GM21526 (cell line): ENCODE data around the gene AGXT.

Experiments used
- ATAC-seq: cut with Tn5 transposase; IDR thresholded peaks from one replicate; pipeline ENCODE4 v1.9.1; 2021; ENCODE audit warnings: moderate library complexity; ENCODE audit not compliant: unreplicated experiment, low FRiP score

AGXT gene

DNA sequence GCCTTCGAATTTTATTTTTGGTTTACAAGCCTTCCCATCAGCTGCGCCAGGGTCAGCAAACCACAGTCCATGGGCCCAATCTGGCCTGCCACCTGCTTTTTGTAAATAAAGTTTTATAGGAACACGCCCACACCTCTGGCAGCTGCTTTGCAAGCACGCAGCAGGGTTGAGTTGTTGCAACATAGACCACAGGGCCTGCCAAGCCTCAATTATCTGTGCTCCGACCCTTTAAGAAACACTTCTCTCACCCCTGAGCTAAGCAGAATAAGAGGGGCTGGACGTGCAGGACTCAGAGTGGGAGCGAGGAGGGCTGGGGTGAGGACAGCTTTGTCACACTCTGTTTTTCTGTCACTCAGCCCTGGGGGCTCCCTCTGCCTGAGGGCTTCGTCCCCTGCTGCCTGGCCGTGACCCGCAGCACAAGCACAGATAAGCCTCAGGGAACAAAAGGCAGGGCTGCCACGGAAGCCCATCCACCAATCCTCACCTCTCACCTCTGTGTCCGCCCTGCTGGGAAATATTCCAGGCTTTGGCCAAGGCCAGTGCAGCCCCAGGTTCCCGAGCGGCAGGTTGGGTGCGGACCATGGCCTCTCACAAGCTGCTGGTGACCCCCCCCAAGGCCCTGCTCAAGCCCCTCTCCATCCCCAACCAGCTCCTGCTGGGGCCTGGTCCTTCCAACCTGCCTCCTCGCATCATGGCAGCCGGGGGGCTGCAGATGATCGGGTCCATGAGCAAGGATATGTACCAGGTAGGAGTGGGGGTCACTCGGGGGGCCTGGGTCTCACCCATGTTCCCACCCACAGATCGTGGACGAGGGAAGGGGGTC lies at the start of gene AGXT:
Gene AGXT (plus strand): TSS at position 539 of the 823 bp plus-strand sequence. CDS start 42 bp downstream, at position 581.
- ATAC-seq = no peak

GRCh38 chr2:240819126-240819857 lies 49.3 kb upstream of the AGXT start:
- no peak for ATAC-seq

DNA sequence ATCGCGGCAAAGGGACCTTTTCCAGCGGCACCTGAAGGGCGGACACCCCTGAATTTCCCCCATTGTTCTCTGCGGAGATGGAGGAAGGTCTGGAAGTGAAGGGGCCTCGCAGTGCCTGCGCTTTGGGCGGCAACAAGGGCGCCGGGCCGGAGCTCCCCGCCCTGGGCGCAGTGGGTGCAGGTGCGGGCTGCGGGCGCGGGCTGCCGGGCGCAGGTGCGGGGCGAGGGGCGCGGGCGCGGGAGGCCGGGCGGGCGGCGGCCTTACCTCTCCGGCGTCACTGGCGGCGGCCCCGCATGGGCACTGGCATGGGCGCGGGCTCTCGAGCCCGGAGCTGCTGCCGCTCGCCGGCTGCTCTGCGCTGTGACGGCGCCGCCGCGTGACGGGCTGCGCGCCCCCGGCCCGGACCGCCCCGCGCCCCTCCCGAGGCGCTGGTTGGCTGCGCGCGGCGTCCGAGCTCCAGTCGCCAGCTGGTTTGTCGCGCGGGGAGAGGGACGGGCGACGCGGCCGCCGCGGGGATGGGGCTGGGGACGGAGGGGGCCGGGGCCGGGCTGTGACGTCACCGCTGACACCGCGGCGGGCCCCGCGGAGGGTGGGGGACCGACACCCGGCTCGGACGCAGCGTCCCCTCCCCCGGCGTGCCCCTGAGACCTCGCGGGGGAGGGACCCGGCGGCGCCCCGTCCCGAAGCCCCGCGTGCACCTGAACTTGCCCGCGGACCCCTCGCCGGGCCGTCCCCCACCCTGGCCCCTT lies 48.6 kb upstream of the AGXT start, which contains the start of gene KIF1A:
Gene KIF1A (minus strand): TSS at position 362 of the 749 bp plus-strand sequence. CDS start 22,467 bp downstream, outside the sequence.
- no peak for ATAC-seq

DNA sequence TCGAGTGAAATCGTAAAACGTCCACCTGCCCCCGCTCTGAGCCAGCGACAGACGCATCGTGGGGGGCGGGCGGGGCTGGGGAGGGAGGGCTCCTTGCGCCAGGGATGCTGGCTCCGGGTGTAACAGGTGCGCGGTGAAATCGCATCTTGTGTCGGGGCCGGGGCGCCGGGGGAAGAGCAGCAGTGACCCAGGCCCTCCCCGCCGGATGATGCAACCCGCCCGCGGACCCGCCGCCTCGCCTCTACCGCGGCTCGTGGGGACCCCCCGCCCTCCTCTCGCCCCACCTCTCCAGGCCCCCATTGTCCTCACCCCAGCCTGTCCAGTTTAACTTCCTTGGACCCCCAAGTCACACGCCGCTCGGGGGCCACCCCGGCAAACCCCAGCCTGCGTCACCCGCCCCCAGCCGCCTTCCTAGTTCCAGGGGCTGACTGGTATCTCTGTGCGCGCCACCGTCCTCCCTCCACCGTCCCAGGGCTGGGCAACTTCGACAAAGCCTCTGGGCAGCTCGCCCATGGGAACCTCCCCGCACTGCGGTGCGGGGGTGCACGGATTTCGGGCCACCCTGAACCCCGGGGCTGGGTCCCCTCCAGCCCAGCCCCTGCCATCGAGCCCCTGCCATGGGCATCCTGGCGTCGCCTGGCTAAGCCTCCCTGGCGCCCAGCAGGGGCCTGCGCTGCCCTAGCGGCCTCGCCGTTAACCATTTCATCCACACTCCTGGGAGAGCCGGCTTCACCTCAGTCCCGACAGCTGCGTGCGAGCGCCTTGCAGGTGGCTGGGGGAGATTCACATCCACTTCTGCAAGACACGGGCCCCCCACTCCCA lies 47.8 kb upstream of the AGXT start:
- ATAC-seq = no peak

GRCh38 chr2:240821429-240821778 lies 47.2 kb upstream of the AGXT start:
- ATAC-seq = no peak

DNA sequence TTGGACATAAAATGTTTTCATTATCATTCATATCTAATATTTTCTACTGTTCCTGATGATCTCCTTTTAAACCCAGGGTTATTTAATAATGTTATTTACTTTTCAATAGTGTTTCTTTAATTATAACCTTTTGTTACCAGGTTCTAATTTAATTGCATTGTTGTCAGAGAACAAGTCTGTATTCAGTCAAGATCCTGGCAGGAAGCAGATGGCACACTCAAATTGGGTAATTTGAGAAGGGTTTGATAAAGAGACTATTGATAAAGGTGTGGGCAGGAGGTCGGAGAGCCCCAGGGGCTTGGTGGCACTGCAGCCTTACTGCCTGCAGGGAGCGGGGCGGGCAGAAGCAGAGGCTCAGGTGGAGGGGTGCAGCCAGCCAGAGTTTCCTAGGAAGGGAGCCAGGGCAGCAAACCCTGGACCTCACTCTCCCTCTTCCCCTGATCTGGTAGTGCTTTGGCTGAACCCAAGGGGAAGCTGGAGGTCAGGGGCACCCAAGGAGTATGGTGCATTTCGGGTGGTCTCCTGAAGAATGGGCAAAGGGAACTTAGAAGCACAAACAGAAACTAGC lies 46.3 kb upstream of the AGXT start:
- no peak for ATAC-seq

- no peak for ATAC-seq
Measured at GRCh38 chr2:240823449-240824336, 44.9 kb upstream of the AGXT start.

- no peak for ATAC-seq
Measured at GRCh38 chr2:240825476-240825875, 43.1 kb upstream of the AGXT start.

DNA sequence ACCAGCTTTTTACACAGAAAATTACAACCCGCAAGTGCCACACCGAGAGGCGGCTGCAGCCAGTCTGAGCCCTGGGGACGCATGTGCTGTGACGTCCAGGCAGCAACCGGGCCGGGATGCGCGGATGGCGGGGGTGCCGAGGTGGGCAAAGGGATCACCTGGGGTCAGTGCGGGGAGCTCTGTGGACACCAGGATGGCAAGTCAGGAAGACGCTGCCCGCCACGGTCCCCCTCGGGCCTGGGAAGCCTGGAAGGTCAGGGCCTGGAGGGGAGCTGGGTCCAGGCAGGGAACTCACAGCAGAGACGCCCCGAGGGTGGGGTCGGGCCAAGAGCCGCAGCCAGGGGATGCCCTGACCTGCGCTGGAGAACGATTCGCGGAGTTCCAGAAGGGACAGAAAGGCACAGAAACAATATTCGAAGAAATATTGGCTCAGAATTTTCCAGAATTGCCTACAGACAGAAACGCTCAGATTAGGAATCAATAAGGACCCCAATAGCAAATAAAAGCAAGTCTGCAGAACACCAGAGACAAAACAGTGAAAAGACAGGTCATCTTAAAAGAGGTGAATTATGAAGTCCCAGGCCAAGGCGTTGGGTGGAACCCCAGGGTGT lies 36.9 kb upstream of the AGXT start:
- ATAC-seq = no peak

DNA sequence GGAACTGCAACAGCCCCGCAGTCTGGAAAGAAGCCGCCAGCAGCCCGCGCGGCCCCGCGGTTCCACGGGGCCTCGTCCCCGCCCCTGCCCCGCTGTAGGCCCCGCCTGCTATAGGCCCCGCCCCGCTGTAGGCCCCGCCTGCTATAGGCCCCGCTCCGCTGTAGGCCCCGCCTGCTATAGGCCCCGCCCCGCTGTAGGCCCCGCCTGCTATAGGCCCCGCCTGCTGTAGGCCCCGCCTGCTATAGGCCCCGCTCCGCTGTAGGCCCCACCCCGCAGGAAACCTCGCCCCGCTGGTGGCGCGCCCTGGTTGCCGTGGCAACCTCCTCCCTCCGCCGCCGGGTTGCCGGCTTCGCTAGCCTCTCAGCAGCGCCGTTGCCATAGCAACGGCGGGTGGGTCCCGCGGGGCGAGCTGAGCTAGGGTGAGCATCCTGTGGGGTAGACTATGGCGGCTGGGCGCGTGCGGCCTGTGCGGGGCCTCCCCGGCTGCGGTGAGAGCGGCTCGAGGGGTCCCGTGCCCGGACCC lies 36.4 kb upstream of the AGXT start:
- peak; percentile 83 for ATAC-seq

DNA sequence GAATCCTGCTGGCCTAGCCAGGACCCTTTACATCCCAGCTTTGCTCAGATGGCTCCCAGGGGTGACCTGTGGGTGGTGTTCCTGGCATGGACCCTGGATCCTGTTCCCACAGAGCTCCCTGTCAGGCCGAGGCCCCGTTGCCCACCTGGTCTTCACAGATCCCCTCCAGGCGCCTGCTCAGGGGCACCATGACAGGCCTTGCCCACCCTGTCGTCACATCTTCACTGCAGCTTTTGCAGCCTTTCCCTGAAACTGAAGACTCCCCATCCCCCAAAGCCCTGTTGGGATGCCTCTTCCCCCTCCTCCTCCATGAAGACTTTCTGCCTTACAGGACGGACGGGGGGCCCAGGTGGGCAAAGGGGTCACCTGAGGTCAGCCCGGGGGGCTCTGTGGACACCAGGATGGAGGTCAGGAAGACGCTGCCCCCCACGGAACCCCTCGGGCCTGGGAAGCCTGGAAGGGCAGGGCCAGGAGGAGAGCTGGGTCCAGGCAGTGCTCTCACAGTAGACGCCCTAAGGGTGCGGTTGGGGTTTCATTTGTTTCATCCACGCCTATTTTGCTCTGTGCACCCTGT lies 35.6 kb upstream of the AGXT start:
- ATAC-seq = no peak

DNA sequence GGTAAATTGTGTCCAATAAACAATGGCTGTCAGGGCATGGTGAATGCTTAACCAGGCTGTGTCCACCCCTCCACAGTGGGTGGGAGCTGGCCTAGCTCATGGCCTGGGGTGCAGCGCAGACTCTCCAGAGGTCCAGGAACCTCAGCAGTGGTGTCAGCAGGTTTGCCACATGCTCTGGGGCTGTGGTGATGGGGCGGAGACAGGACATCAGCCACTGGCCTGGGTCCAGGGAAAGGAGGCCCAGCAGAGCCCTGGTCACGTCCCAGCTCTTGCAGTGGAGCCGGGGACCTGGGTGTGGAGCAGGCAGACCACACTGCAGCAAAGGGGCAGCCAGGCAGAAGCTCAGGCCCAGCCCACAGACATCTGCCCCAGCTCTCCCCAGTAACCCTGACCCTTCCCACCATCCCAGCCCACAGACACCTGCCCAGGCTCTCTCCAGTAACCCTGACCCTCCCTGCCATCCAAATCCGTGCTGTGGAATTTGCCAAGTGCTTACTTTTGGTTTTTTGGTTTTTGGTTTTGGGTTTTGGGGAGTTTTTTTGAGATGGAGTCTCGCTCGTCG lies 34.8 kb upstream of the AGXT start:
- no peak for ATAC-seq

GRCh38 chr2:240834377-240834975 lies 34.1 kb upstream of the AGXT start:
- no peak for ATAC-seq

DNA sequence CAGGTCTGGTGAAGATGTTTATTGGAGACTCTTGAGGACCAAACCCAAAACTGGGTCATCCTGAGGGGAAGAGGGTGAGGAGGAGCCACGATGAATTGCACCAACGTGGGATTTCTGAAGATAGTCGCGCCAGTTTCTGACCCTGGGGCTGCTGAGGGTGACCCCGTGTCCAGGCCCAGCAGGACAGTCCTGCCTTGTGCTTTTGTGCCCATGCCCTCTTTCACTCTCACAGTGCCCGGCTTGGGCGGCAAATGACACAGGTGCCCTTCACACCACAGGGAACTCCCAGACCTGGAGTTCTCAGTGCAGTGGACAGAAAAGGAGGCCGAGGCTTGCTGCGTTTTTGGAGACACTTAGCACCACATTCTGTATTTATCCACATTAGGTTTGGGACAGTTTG lies 33.1 kb upstream of the AGXT start:
- no peak for ATAC-seq

- no peak for ATAC-seq
Measured at GRCh38 chr2:240836781-240837467, 31.7 kb upstream of the AGXT start.

- no peak for ATAC-seq
Measured at GRCh38 chr2:240837621-240838020, 31.0 kb upstream of the AGXT start.
